H9 (cell line): ENCODE measurements around the gene NUBPL. TPM values are rescaled to one million over a fixed set of nuclear protein-coding genes. Genes with fewer than 3 reads are reported as not detected.

Source experiments
- DNase-seq: peaks from one replicate; pipeline ENCODE4 v3.0.0-alpha.2; 2017
- H2AFZ ChIP-seq: one replicate; pipeline ENCODE4 v1.6.1; 2013; ENCODE audit warnings: mild to moderate bottlenecking, low read length, control low read depth, moderate library complexity
- H2AK5ac ChIP-seq: 2 replicates; pipeline ENCODE4 v1.6.1; 2013; ENCODE audit warnings: low read length, control low read depth, mixed read lengths; ENCODE audit not compliant: insufficient read length
- H2BK120ac ChIP-seq: one replicate; pipeline ENCODE4 v1.6.1; 2013; ENCODE audit warnings: low read depth, mild to moderate bottlenecking, low read length, control low read depth, inconsistent platforms; ENCODE audit not compliant: poor library complexity, severe bottlenecking
- H2BK12ac ChIP-seq: 2 replicates; pipeline ENCODE4 v1.6.1; 2013; ENCODE audit warnings: low read length, control low read depth, mixed read lengths, low read depth; ENCODE audit not compliant: insufficient read length
- H2BK15ac ChIP-seq: 2 replicates; pipeline ENCODE4 v1.6.1; 2013; ENCODE audit warnings: low read depth, low read length, control low read depth
- H2BK20ac ChIP-seq: one replicate; pipeline ENCODE4 v1.6.1; 2013; ENCODE audit warnings: low read depth, mild to moderate bottlenecking, low read length, control low read depth, inconsistent platforms; ENCODE audit not compliant: poor library complexity, severe bottlenecking
- H2BK5ac ChIP-seq: 2 replicates; pipeline ENCODE4 v1.6.1; 2013; ENCODE audit warnings: low read length, control low read depth, mixed read lengths; ENCODE audit not compliant: insufficient read length
- H3K14ac ChIP-seq: 2 replicates; pipeline ENCODE4 v1.6.1; 2013; ENCODE audit warnings: low read length, control low read depth; ENCODE audit not compliant: insufficient read depth
- H3K18ac ChIP-seq: 2 replicates; pipeline ENCODE4 v1.6.1; 2013; ENCODE audit warnings: low read depth, mild to moderate bottlenecking, mixed read lengths, low read length, control low read depth; ENCODE audit not compliant: insufficient read length
- H3K23ac ChIP-seq: 2 replicates; pipeline ENCODE4 v1.6.1; 2013; ENCODE audit warnings: low read length, control low read depth, mixed read lengths, low read depth; ENCODE audit not compliant: insufficient read length
- H3K23me2 ChIP-seq: 2 replicates; pipeline ENCODE4 v1.6.1; 2013; ENCODE audit warnings: low read depth, mild to moderate bottlenecking, mixed read lengths, low read length, control low read depth; ENCODE audit not compliant: insufficient read length, poor library complexity, severe bottlenecking
- H3K27ac ChIP-seq: 2 replicates; pipeline ENCODE4 v1.5.1; 2013; ENCODE audit warnings: low read length, control low read depth, mixed read lengths, low read depth; ENCODE audit not compliant: insufficient read length
- H3K27me3 ChIP-seq: 2 replicates; pipeline ENCODE4 v1.6.1; 2013; ENCODE audit warnings: low read length, control low read depth, inconsistent platforms; ENCODE audit not compliant: insufficient read depth
- H3K4ac ChIP-seq: 2 replicates; pipeline ENCODE4 v1.6.1; 2013; ENCODE audit warnings: low read depth, mild to moderate bottlenecking, control low read depth, inconsistent platforms, low read length, moderate library complexity
- H3K4me1 ChIP-seq: 2 replicates; pipeline ENCODE4 v1.6.1; 2013; ENCODE audit warnings: low read length, control low read depth, inconsistent platforms; ENCODE audit not compliant: insufficient read depth
- H3K4me2 ChIP-seq: 2 replicates; pipeline ENCODE4 v1.6.1; 2013; ENCODE audit warnings: low read length, control low read depth, mixed read lengths; ENCODE audit not compliant: insufficient read length, insufficient read depth
- H3K56ac ChIP-seq: 2 replicates; pipeline ENCODE4 v1.6.1; 2013; ENCODE audit warnings: low read depth, mild to moderate bottlenecking, mixed read lengths, low read length, control low read depth; ENCODE audit not compliant: insufficient read length
- H3K79me1 ChIP-seq: 2 replicates; pipeline ENCODE4 v1.6.1; 2013; ENCODE audit warnings: low read depth, mild to moderate bottlenecking, moderate library complexity, low read length, control low read depth, inconsistent platforms; ENCODE audit not compliant: insufficient read depth, poor library complexity, severe bottlenecking
- H3K79me2 ChIP-seq: 2 replicates; pipeline ENCODE4 v1.6.1; 2013; ENCODE audit warnings: low read length, control low read depth, inconsistent platforms; ENCODE audit not compliant: insufficient read depth
- H3K9ac ChIP-seq: 2 replicates; pipeline ENCODE4 v1.6.1; 2013; ENCODE audit warnings: low read length, control low read depth, mixed read lengths; ENCODE audit not compliant: insufficient read length; ENCODE audit errors: extremely low read depth
- H3K9me3 ChIP-seq: one replicate; pipeline ENCODE4 v1.6.1; 2013; ENCODE audit warnings: low read depth, low read length, inconsistent platforms; ENCODE audit not compliant: control insufficient read depth
- H3T11ph ChIP-seq: one replicate; pipeline ENCODE4 v1.6.1; 2013; ENCODE audit warnings: mild to moderate bottlenecking, low read length, control low read depth, inconsistent platforms
- H4K20me1 ChIP-seq: one replicate; pipeline ENCODE4 v1.6.1; 2013; ENCODE audit not compliant: control insufficient read depth, insufficient read length, insufficient read depth
- H4K5ac ChIP-seq: 2 replicates; pipeline ENCODE4 v1.6.1; 2013; ENCODE audit warnings: low read depth, mild to moderate bottlenecking, mixed read lengths, low read length, control low read depth; ENCODE audit not compliant: insufficient read length
- H4K8ac ChIP-seq: replicated peaks from 2 replicates; pipeline ENCODE4 v1.6.1; 2013; ENCODE audit warnings: low read length, control low read depth, mixed read lengths, low read depth; ENCODE audit not compliant: insufficient read length
- H4K91ac ChIP-seq: 2 replicates; pipeline ENCODE4 v1.6.1; 2013; ENCODE audit warnings: low read depth, mild to moderate bottlenecking, moderate library complexity, mixed read lengths, low read length, control low read depth; ENCODE audit not compliant: insufficient read length
- H3K27ac Mint-ChIP-seq, 3 experiments: 2 replicates in 2 of 3; 3 replicates in 1 of 3; pipeline ENCODE4 v1.8.0; 2020 to 2021; ENCODE audit warnings: mixed read lengths in 3 of 3, mild to moderate bottlenecking in 1 of 3, moderate library complexity in 1 of 3
- H3K27me3 Mint-ChIP-seq: 2 replicates; pipeline ENCODE4 v1.8.0; 2021; ENCODE audit warnings: low read depth, mild to moderate bottlenecking, moderate library complexity, mixed read lengths
- H3K36me3 Mint-ChIP-seq, 3 experiments: 2 replicates in 2 of 3; 3 replicates in 1 of 3; pipeline ENCODE4 v1.8.0; 2020 to 2021; ENCODE audit warnings: low read depth in 3 of 3, mixed read lengths in 3 of 3; ENCODE audit not compliant: insufficient read depth in 1 of 3
- H3K4me1 Mint-ChIP-seq, 2 experiments: 2 replicates each; pipeline ENCODE4 v1.8.0; 2020; ENCODE audit warnings: mixed read lengths in 2 of 2
- H3K4me3 Mint-ChIP-seq, 2 experiments: 2 replicates in 1 of 2; 3 replicates in 1 of 2; pipeline ENCODE4 v1.8.0; 2020 to 2021; ENCODE audit warnings: mild to moderate bottlenecking in 2 of 2, mixed read lengths in 2 of 2, moderate library complexity in 1 of 2
- H3K9me3 Mint-ChIP-seq, 2 experiments: 2 replicates in 1 of 2; 3 replicates in 1 of 2; pipeline ENCODE4 v1.8.0; 2020; ENCODE audit warnings: mild to moderate bottlenecking in 2 of 2, mixed read lengths in 2 of 2, moderate library complexity in 1 of 2
- WGBS: extraction: QIAGEN DNeasy Blood & Tissue Kit; methylation state at CpG from one replicate; pipeline ENCODE4 v1.1.7; 2013; ENCODE audit warnings: missing lambda C conversion rate, low lambda C conversion rate, mixed read lengths; ENCODE audit not compliant: insufficient read length; ENCODE audit errors: extremely low coverage; 5-methylcytosine and 5-hydroxymethylcytosine counted together
- total RNA-seq: library from RNA; stranded (reverse); gene quantifications from 2 replicates; pipeline ENCODE4 v1.2.1, GENCODE V29; 2021
- TF ChIP-seq, protein P1 (sequence below): fragments of 200-600 bp; sonication (generic); conservative IDR thresholded peaks from 3 replicates; pipeline ENCODE4 v1.8.0; 2021; ENCODE audit warnings: antibody characterized with exemption, mild to moderate bottlenecking

The NUBPL gene
- total RNA-seq, 1 experiment from 2014 or later = 14.8 TPM

DNA sequence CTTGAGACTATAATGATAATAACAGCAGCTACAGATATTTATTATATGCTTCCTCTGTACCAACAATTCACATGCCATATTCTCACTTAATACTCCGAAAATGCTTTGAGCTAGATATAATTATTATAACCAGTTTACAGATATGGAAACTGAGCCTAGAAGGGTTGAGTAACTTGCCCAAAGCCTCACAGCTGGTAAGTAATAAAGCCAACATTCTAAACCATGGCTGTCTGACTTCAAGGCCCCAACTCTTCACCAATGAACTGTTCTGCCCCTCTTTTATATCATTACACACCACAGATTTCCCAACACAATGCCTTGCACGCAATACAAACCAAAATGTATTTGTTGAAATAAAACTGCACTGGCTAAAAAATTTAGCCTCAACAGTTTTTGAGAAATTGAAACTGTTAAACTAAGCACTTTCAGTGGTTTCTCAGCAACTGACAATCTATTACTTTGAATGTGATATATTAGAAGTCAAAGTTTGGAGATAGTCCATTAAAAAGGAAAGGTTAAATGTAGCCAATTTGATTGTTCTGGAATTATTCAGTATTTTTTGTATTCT is 293.4 kb downstream of the NUBPL start:
- H2BK15ac ChIP-seq = no peak overlapping the region
- no peak overlapping the region for H4K5ac ChIP-seq
- Mint-ChIP-seq H3K27me3 (no peaks in the 10 kb centered on the region), H3K36me3 (peaks cover 0 to 9% (median 1%) of the 10 kb centered on the region in 3 experiments; a peak in 3 of 7 replicates), H3K9me3 (peaks cover 2 to 6% of the 10 kb centered on the region in 2 experiments; a peak in 4 of 5 replicates), H3K4me3 (no peak overlapping the region), H3K4me1 (peaks cover 0 to 3% of the 10 kb centered on the region in 2 experiments; a peak in 1 of 4 replicates), H3K27ac (no peak overlapping the region)
- no peak overlapping the region for H2AK5ac ChIP-seq
- H2BK5ac ChIP-seq = no peak overlapping the region
- no peak overlapping the region for H3K18ac ChIP-seq
- H3K4ac ChIP-seq = no peak overlapping the region
- no peak overlapping the region for H3T11ph ChIP-seq
- H3K4me2 ChIP-seq = no peak overlapping the region
- H3K27me3 ChIP-seq = no peaks in the 10 kb centered on the region
- no peak overlapping the region for H2BK20ac ChIP-seq
- H3K9me3 ChIP-seq = no peaks in the 10 kb centered on the region
- DNase-seq = no peak
- H3K79me1 ChIP-seq = no peaks in the 10 kb centered on the region
- H3K4me1 ChIP-seq = no peaks in the 10 kb centered on the region
- H2BK120ac ChIP-seq = no peak overlapping the region
- H4K8ac ChIP-seq = no peak overlapping the region
- no peak overlapping the region for H2BK12ac ChIP-seq
- no peak overlapping the region for H3K56ac ChIP-seq
- H4K20me1 ChIP-seq = no peaks in the 10 kb centered on the region
- no peaks in the 10 kb centered on the region for H3K79me2 ChIP-seq
- TF ChIP-seq, protein P1, sequence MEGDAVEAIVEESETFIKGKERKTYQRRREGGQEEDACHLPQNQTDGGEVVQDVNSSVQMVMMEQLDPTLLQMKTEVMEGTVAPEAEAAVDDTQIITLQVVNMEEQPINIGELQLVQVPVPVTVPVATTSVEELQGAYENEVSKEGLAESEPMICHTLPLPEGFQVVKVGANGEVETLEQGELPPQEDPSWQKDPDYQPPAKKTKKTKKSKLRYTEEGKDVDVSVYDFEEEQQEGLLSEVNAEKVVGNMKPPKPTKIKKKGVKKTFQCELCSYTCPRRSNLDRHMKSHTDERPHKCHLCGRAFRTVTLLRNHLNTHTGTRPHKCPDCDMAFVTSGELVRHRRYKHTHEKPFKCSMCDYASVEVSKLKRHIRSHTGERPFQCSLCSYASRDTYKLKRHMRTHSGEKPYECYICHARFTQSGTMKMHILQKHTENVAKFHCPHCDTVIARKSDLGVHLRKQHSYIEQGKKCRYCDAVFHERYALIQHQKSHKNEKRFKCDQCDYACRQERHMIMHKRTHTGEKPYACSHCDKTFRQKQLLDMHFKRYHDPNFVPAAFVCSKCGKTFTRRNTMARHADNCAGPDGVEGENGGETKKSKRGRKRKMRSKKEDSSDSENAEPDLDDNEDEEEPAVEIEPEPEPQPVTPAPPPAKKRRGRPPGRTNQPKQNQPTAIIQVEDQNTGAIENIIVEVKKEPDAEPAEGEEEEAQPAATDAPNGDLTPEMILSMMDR = no peak
- no peak overlapping the region for H3K27ac ChIP-seq
- no peak overlapping the region for H3K14ac ChIP-seq
- H2AFZ ChIP-seq = no peak overlapping the region
- H4K91ac ChIP-seq = no peak overlapping the region
- H3K9ac ChIP-seq = no peak overlapping the region
- no peaks in the 10 kb centered on the region for H3K23me2 ChIP-seq
- no peak overlapping the region for H3K23ac ChIP-seq
- no CpG with 5 or more reads among the region's 2 CpGs for WGBS
